HepG2 (cell line): ENCODE results near the gene CXADR. TPM values are rescaled to one million over a fixed set of nuclear protein-coding genes. Genes with fewer than 3 reads are reported as not detected.
A peak's percentile ranks its signal among the peaks of the same experiment; 100 is the strongest.

ENCODE experiments used
- ATF1 ChIP-seq: IDR thresholded peaks from 2 replicates; pipeline ENCODE4 v1.6.1; 2016; ENCODE audit warnings: mild to moderate bottlenecking, control low read depth
- KDM4B ChIP-seq: sonication (generic); formaldehyde crosslinking; IDR thresholded peaks from 2 replicates; pipeline ENCODE4 v1.4.0; 2020; ENCODE audit warnings: missing genetic modification reagents
- MATR3 ChIP-seq: sonication (generic); formaldehyde crosslinking; IDR thresholded peaks from 2 replicates; pipeline ENCODE4 v1.4.0; 2020; ENCODE audit warnings: missing genetic modification reagents
- NAIF1 ChIP-seq: sonication (generic); formaldehyde crosslinking; IDR thresholded peaks from 2 replicates; pipeline ENCODE4 v1.5.0; 2020; ENCODE audit warnings: mild to moderate bottlenecking, missing genetic modification reagents, borderline replicate concordance
- PAXIP1 ChIP-seq: sonication (generic); formaldehyde crosslinking; conservative IDR thresholded peaks from 2 replicates; pipeline ENCODE4 v1.4.0; 2020; ENCODE audit warnings: mild to moderate bottlenecking, missing genetic modification reagents, moderate library complexity
- ZMAT3 ChIP-seq: sonication (generic); formaldehyde crosslinking; conservative IDR thresholded peaks from 2 replicates; pipeline ENCODE4 v1.7.0; 2021; ENCODE audit warnings: missing genetic modification reagents
- ZNF12 ChIP-seq: sonication (generic); formaldehyde crosslinking; IDR thresholded peaks from 2 replicates; pipeline ENCODE4 v1.5.0; 2020; ENCODE audit warnings: missing genetic modification reagents
- ZNF264 ChIP-seq: sonication (generic); formaldehyde crosslinking; IDR thresholded peaks from 2 replicates; pipeline ENCODE4 v1.4.0; 2020; ENCODE audit warnings: missing genetic modification reagents
- ZNF460 ChIP-seq: sonication (generic); formaldehyde crosslinking; IDR thresholded peaks from 2 replicates; pipeline ENCODE4 v1.5.1; 2020; ENCODE audit warnings: missing genetic modification reagents, mild to moderate bottlenecking, borderline replicate concordance
- ZNF816 ChIP-seq: sonication (generic); formaldehyde crosslinking; IDR thresholded peaks from 2 replicates; pipeline ENCODE4 v1.8.0; 2022; ENCODE audit warnings: missing genetic modification reagents, mild to moderate bottlenecking, borderline replicate concordance
- ZUFSP ChIP-seq: sonication (generic); formaldehyde crosslinking; IDR thresholded peaks from 2 replicates; pipeline ENCODE4 v1.9.0; 2021; ENCODE audit warnings: missing genetic modification reagents, mild to moderate bottlenecking, borderline replicate concordance
- polyA plus RNA-seq, 8 experiments: library from polyadenylated mRNA; depleted of rRNA in 3 of 8; stranded (reverse) in 7 of 8; unstranded in 1 of 8; fragments of >200 nt; fragmentation: Illumina TruSeq in 4 of 8; extraction: Trizol in 4 of 8; gene quantifications; 2 replicates each; pipeline versions ENCODE4 v1.2.1 to v1.2.3, GENCODE V29; 2011 to 2016; ENCODE audit warnings: low read depth in 4 of 8, missing spikeins in 1 of 8, mixed read lengths in 1 of 8; ENCODE audit not compliant: insufficient read depth in 1 of 8
- total RNA-seq, 5 experiments: library from RNA; depleted of rRNA; stranded (reverse); fragments of >200 nt; fragmentation: Illumina TruSeq; extraction: Trizol; gene quantifications; 2 replicates each; pipeline ENCODE4 v1.2.3, GENCODE V29; 2016; ENCODE audit warnings: low read depth in 1 of 5
- TF ChIP-seq, protein P1 (sequence below): IDR thresholded peaks from 2 replicates; pipeline ENCODE4 v1.6.1; 2016; ENCODE audit warnings: low read depth, borderline replicate concordance
- TF ChIP-seq, protein P2 (sequence below): sonication (generic); formaldehyde crosslinking; IDR thresholded peaks from 2 replicates; pipeline ENCODE4 v1.4.0; 2020; ENCODE audit warnings: missing genetic modification reagents
- TF ChIP-seq, protein P3 (sequence below): fragments of 450-650 bp; IDR thresholded peaks from 2 replicates; pipeline ENCODE4 v1.6.1; 2016

The CXADR gene
- total and polyA plus RNA-seq, 2 of the 13 experiments (the other 11 are each of a cell fraction or from before 2014, with no cell fraction given): 86.8 to 110 TPM

DNA sequence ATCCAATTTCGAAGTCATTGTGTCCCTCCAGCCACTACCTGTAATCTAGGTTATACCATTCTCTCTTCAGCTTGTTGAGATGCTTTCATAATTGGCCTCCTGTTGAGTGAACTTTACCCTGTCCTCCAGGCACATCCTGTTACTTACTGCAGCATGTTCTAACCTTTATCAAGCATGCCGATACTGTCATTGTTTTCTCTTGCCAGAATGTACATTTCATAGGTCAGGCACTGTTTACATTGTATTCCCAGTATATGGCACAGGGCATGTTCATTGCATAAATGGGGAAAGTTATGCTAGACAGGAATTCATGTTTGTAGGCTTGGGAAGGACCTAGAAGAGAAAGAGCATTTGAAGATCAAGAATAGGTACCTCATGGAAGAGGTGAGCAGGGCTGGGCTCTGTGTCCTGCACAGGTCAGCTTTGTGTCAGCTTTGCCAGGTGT lies 10.2 kb downstream of the CXADR start (continued):
- TF ChIP-seq ZNF12 (CRISPR knock-in tag) (peak; percentile 97), ZMAT3 (peak; percentile 84), NAIF1 (CRISPR knock-in tag) (peak; percentile 80; the same call in 1 of the 2 replicates), ZNF460 (peak; percentile 54; the same call in 1 of the 2 replicates), ZNF816 (CRISPR knock-in tag) (peak; percentile 81; the same call in 1 of the 2 replicates), PAXIP1 (CRISPR knock-in tag) (peak; percentile 100), KDM4B (CRISPR knock-in tag) (peak; percentile 20; the same call in 1 of the 2 replicates), ATF1 (peak; percentile 57; the same call in 1 of the 2 replicates), ZNF264 (CRISPR knock-in tag) (peak; percentile 87), MATR3 (no peak), ZUFSP (CRISPR knock-in tag) (no peak)
- TF ChIP-seq, protein P1, sequence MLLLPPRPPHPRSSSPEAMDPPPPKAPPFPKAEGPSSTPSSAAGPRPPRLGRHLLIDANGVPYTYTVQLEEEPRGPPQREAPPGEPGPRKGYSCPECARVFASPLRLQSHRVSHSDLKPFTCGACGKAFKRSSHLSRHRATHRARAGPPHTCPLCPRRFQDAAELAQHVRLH (CRISPR knock-in tag): peak; percentile 71; the same call in 1 of the 2 replicates
- TF ChIP-seq, protein P2, sequence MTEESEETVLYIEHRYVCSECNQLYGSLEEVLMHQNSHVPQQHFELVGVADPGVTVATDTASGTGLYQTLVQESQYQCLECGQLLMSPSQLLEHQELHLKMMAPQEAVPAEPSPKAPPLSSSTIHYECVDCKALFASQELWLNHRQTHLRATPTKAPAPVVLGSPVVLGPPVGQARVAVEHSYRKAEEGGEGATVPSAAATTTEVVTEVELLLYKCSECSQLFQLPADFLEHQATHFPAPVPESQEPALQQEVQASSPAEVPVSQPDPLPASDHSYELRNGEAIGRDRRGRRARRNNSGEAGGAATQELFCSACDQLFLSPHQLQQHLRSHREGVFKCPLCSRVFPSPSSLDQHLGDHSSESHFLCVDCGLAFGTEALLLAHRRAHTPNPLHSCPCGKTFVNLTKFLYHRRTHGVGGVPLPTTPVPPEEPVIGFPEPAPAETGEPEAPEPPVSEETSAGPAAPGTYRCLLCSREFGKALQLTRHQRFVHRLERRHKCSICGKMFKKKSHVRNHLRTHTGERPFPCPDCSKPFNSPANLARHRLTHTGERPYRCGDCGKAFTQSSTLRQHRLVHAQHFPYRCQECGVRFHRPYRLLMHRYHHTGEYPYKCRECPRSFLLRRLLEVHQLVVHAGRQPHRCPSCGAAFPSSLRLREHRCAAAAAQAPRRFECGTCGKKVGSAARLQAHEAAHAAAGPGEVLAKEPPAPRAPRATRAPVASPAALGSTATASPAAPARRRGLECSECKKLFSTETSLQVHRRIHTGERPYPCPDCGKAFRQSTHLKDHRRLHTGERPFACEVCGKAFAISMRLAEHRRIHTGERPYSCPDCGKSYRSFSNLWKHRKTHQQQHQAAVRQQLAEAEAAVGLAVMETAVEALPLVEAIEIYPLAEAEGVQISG: peak; percentile 77
- TF ChIP-seq, protein P3, sequence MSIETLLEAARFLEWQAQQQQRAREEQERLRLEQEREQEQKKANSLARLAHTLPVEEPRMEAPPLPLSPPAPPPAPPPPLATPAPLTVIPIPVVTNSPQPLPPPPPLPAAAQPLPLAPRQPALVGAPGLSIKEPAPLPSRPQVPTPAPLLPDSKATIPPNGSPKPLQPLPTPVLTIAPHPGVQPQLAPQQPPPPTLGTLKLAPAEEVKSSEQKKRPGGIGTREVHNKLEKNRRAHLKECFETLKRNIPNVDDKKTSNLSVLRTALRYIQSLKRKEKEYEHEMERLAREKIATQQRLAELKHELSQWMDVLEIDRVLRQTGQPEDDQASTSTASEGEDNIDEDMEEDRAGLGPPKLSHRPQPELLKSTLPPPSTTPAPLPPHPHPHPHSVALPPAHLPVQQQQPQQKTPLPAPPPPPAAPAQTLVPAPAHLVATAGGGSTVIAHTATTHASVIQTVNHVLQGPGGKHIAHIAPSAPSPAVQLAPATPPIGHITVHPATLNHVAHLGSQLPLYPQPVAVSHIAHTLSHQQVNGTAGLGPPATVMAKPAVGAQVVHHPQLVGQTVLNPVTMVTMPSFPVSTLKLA: peak; percentile 87
